SH-SY5Y (cell line): Measurements from ENCODE around the gene HOXB3.

ENCODE experiments used
- GATA2 ChIP-seq: IDR thresholded peaks from 2 replicates; pipeline ENCODE4 v1.6.1; 2011; ENCODE audit warnings: mild to moderate bottlenecking, low read depth, low read length
- GATA3 ChIP-seq: IDR thresholded peaks from 2 replicates; pipeline ENCODE4 v1.6.1; 2011; ENCODE audit warnings: low read depth, mild to moderate bottlenecking, low read length, moderate library complexity

DNA sequence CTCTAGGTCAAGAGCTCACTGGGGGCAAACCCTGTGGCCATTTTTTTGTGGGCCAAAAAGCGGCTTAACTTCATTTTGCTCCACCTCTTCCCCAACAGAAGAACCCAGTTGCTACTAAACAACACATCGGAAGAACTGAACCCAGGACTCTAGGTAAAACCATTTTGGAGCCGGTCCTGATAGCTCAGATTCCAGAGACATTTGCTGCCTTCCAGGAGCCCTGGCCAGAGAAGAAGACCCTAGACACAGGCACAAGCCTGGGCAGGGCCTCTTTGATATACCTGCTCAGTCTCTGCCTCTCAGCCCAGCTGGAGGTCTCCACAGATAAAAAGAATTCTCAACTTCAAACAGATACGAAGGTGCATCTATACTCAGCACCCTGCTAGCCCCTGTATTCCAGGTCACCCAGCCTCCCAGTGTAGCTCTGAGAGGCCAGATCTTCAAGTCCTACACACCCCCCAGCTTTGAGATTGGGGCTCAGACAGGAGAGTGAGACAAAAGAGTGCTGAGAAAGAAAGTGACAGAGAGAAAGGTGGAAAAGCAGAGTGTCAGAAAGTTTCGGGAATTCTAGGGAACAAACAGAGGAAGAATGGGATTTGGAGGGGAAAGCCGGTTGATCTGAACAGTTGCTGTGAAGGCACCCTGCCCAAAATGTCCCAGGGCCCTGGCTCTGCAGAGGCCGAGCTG is 42.7 kb upstream of the HOXB3 start:
- TF ChIP-seq GATA3, result no peak
- TF ChIP-seq GATA2, result no peak
